Erythroblast (primary cell): Measurements from ENCODE around the gene SMIM29.
A peak's percentile ranks its signal among the peaks of the same experiment; 100 is the strongest.

Experiments used
- DNase-seq, 2 experiments: peaks; one replicate each; lab custom pipeline; 2025; lab: John Stamatoyannopoulos, UW
- GATA1 ChIP-seq: IDR thresholded peaks from 2 replicates; pipeline ENCODE4 v1.6.1; 2011; ENCODE audit warnings: low read depth, mild to moderate bottlenecking, control low read depth, low read length, moderate library complexity
- POLR2A ChIP-seq: IDR thresholded peaks from 2 replicates; pipeline ENCODE4 v1.6.1; 2011; ENCODE audit warnings: mild to moderate bottlenecking, low read length

SMIM29 gene

GRCh38 chr6:34207695-34208443 is 40.9 kb downstream of the SMIM29 start:
- no peak for DNase-seq
- TF ChIP-seq GATA1 = no peak
- TF ChIP-seq POLR2A = no peak

- TF ChIP-seq GATA1 (no peak), POLR2A (no peak)
- DNase-seq = no peak
Observed at GRCh38 chr6:34206726-34207125, 42.1 kb downstream of the SMIM29 start.

GRCh38 chr6:34205916-34206315 is 42.9 kb downstream of the SMIM29 start:
- no peak for DNase-seq
- TF ChIP-seq POLR2A = no peak
- no peak for TF ChIP-seq GATA1

GRCh38 chr6:34205466-34205865 is 43.3 kb downstream of the SMIM29 start:
- no peak for TF ChIP-seq POLR2A
- TF ChIP-seq GATA1 = no peak
- DNase-seq = peak in 1 of 2 experiments; percentile 27

- no peak for DNase-seq
- TF ChIP-seq GATA1 = no peak
- TF ChIP-seq POLR2A = no peak
Observed at GRCh38 chr6:34204693-34205092, 44.1 kb downstream of the SMIM29 start.

- TF ChIP-seq GATA1 (no peak), POLR2A (no peak)
- no peak for DNase-seq
Observed at GRCh38 chr6:34202329-34203201, 46.2 kb downstream of the SMIM29 start.

GRCh38 chr6:34201455-34202107 is 47.2 kb downstream of the SMIM29 start:
- DNase-seq = peak in 1 of 2 experiments; percentile 28
- TF ChIP-seq GATA1 = no peak
- no peak for TF ChIP-seq POLR2A

- TF ChIP-seq GATA1 (no peak), POLR2A (no peak)
- peak in 1 of 2 experiments; percentile 24 for DNase-seq
Observed at GRCh38 chr6:34200340-34200971, 48.4 kb downstream of the SMIM29 start.

- DNase-seq = no peak
Observed at GRCh38 chr6:34196833-34197195, 52.0 kb downstream of the SMIM29 start.

More at GRCh38 chr6:34196833-34197195, 52.0 kb downstream of the SMIM29 start:
- TF ChIP-seq POLR2A = no peak
- no peak for TF ChIP-seq GATA1
